ENCODE measurements around the gene FGFRL1. TPM values are rescaled to one million over a fixed set of nuclear protein-coding genes. Genes with fewer than 3 reads are reported as not detected.
A peak's percentile ranks its signal among the peaks of the same experiment; 100 is the strongest.

The FGFRL1 gene
- polyA plus RNA-seq, 2 of the 4 experiments (the other 2 are of a cell fraction): 4.7 to 11.2 TPM

DNA sequence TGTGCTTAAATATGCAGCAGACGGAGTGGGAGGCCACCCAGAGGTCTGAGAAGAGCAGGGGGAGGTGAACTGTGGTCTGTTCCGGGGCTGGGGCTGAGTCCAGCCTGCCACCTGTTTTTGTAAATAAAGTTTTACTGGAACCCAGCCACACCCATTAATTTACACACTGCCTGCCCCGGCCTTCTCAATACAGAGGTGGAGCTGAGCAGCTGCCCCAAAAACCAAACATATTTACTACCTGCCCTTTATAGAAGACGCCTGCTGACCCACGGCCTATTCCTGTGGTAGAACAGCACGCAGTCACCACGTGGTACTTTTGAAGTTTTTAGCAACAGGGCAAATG, 45.9 kb downstream of the FGFRL1 start (continued):
- no peak for TF ChIP-seq POLR2A (IDR thresholded peaks at IDR 0.05; ENCODE audit: low read length)
- TF ChIP-seq, protein P1, sequence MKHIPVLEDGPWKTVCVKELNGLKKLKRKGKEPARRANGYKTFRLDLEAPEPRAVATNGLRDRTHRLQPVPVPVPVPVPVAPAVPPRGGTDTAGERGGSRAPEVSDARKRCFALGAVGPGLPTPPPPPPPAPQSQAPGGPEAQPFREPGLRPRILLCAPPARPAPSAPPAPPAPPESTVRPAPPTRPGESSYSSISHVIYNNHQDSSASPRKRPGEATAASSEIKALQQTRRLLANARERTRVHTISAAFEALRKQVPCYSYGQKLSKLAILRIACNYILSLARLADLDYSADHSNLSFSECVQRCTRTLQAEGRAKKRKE (CRISPR knock-in tag; IDR thresholded peaks at IDR 0.05; ENCODE audit: low read depth): no peak
- TF ChIP-seq, protein P2, sequence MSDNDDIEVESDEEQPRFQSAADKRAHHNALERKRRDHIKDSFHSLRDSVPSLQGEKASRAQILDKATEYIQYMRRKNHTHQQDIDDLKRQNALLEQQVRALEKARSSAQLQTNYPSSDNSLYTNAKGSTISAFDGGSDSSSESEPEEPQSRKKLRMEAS (IDR thresholded peaks at IDR 0.05): no peak
- TF ChIP-seq FOSL2 (IDR thresholded peaks at IDR 0.05): no peak
- TF ChIP-seq FOSL2 (CRISPR knock-in tag; IDR thresholded peaks at IDR 0.05): no peak
- no peak for TF ChIP-seq FOSB (CRISPR knock-in tag; IDR thresholded peaks at IDR 0.05)

- CTCF ChIA-PET: no interaction called here
- no peak for DNase-seq (ENCODE audit: low read depth in 1 of 2, low spot score in 1 of 2)
- Histone ChIP-seq H3K9me3 (no peaks in the 10 kb centered on the region), H3K27ac (no peak overlapping the region), H3K4me2 (no peak overlapping the region), H3K4me3 (no peak overlapping the region), H3K4me1 (no peaks in the 10 kb centered on the region)
- TF ChIP-seq RAD21 (conservative IDR thresholded peaks at IDR 0.05 in 1 of 2, IDR thresholded peaks at IDR 0.05 in 1 of 2): no peak
- TF ChIP-seq NPAS2 (CRISPR knock-in tag; IDR thresholded peaks at IDR 0.05; ENCODE audit: borderline replicate concordance): no peak
- TF ChIP-seq PHF8 (IDR thresholded peaks at IDR 0.05; ENCODE audit: borderline replicate concordance, low read depth): no peak
- 70% methylated on average over 24 of the region's 35 CpGs for WGBS (ENCODE audit: missing lambda C conversion rate)
- no peak for FAIRE-seq
- POLR2A ChIA-PET: no interaction called here
- ATAC-seq: peak in 1 of 2 experiments; percentile 31; a peak in 2 of 6 replicates
These were observed 47.0 kb downstream of the FGFRL1 start for GRCh38 chr4:1058198-1058996.

DNA sequence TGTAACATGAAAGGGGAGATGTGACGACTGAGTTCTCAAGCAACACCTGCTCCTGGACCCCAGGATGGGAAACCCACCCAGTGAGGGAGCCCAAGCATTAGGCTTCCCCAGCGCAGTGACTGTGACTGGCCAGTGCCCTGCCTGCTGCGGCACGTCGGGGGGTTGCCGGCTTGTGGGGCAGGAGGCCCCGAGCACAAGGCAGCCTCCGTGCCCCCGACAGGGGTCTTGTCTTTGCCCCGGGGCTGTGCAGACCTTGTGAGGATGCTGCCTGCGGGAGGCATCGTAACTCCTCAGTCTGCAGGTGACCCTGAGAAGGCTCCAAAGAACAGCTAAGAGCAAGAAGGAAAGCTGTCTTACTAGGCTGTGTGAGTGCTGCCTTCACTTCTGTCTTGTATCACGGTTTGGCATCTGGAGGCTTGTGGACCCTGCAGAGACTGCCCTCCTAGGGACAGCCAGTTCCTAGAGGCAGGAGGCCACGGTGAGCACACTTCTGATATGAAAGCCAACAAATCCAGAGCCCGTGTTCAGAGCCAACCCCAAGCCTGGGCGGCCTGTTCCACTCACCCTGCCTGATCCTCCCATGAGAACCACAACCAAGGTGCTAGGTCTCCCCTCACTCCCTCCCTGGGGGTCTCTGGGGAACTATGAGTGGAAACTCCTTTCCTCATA, 47.7 kb downstream of the FGFRL1 start:
- no peak; a peak in 1 of 6 replicates for ATAC-seq
- Histone ChIP-seq H3K9me3 (no peaks in the 10 kb centered on the region), H3K4me2 (no peak overlapping the region), H3K4me3 (no peak overlapping the region), H3K4me1 (no peaks in the 10 kb centered on the region), H3K27ac (no peak overlapping the region)
- ChIA-PET CTCF (no interaction called here), POLR2A (no interaction called here)
- DNase-seq (ENCODE audit: low read depth in 1 of 2, low spot score in 1 of 2): no peak
- TF ChIP-seq EHF (CRISPR knock-in tag; IDR thresholded peaks at IDR 0.05): no peak
- WGBS (ENCODE audit: missing lambda C conversion rate): 68% methylated on average over 9 of the region's 16 CpGs
- no peak for FAIRE-seq

DNA sequence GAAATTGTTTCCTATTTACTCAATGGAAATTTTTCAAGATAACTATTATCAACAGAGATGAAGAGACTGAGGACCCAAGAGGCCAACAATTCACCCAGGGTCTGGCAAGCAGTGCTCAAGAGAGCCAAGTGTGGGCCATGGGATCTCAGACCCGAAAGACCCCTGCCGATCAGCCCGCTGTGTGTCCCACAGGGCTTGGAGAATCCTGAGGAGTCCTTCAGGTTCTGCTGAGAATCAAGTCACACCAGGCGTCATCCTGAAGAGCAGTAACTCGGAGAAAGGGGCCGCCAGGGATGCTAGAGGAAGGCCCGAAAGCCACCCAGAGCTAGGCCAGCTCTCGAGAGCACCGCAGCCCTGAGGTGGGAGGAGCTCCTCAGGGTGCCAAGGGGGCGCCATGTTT, 48.7 kb downstream of the FGFRL1 start:
- ChIA-PET POLR2A (no interaction called here), CTCF (interaction anchor here (0.7 kb wide), 1 partner anchor 71 kb away, joined by 3 read pairs; no protein-coding TSS in a partner anchor)
- TF ChIP-seq REST (IDR thresholded peaks at IDR 0.05) (no peak), KDM5A (IDR thresholded peaks at IDR 0.05) (no peak), ZSCAN20 (CRISPR knock-in tag; IDR thresholded peaks at IDR 0.05) (no peak), FOSL2 (IDR thresholded peaks at IDR 0.05) (no peak), FOSL2 (CRISPR knock-in tag; IDR thresholded peaks at IDR 0.05) (no peak), POLR2A (IDR thresholded peaks at IDR 0.05; ENCODE audit: low read length) (no peak), ZNF302 (CRISPR knock-in tag; IDR thresholded peaks at IDR 0.05) (no peak)
- TF ChIP-seq, protein P3, sequence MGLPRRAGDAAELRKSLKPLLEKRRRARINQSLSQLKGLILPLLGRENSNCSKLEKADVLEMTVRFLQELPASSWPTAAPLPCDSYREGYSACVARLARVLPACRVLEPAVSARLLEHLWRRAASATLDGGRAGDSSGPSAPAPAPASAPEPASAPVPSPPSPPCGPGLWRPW (IDR thresholded peaks at IDR 0.05): no peak
- Histone ChIP-seq H3K4me2 (no peak overlapping the region), H3K4me3 (no peak overlapping the region), H3K4me1 (no peaks in the 10 kb centered on the region), H3K27ac (no peak overlapping the region), H3K9me3 (no peaks in the 10 kb centered on the region)
- ATAC-seq (no peak), DNase-seq (ENCODE audit: low read depth in 1 of 2, low spot score in 1 of 2) (no peak), FAIRE-seq (no peak)
- 51% methylated on average over 10 of the region's 10 CpGs for WGBS (ENCODE audit: missing lambda C conversion rate)
